Fibroblast of lung (primary cell): ENCODE data around the gene FECH. TPM values are rescaled to one million over a fixed set of nuclear protein-coding genes. Genes with fewer than 3 reads are reported as not detected.

Source experiments
- DNase-seq, 2 donors: peaks; one replicate each; pipeline versions ENCODE4 v3.0.0 to v3.0.0-alpha.2; 2010; ENCODE audit warnings: low read depth in 2 of 2
- H2AFZ ChIP-seq: 2 replicates; pipeline ENCODE4 v1.5.1; 2012; ENCODE audit warnings: low read length, control low read depth, inconsistent platforms
- H3K27ac ChIP-seq: 2 replicates; pipeline ENCODE4 v1.5.1; 2011; ENCODE audit warnings: low read length, control low read depth; ENCODE audit not compliant: insufficient read depth
- H3K27me3 ChIP-seq: 2 replicates; pipeline ENCODE4 v1.5.1; 2011; ENCODE audit warnings: mild to moderate bottlenecking, low read length; ENCODE audit not compliant: control insufficient read depth, insufficient read depth
- H3K36me3 ChIP-seq: 2 replicates; pipeline ENCODE4 v1.5.1; 2011; ENCODE audit warnings: low read length; ENCODE audit not compliant: control insufficient read depth, insufficient read depth
- H3K4me1 ChIP-seq: 2 replicates; pipeline ENCODE4 v1.5.1; 2011; ENCODE audit warnings: low read length; ENCODE audit not compliant: control insufficient read depth, insufficient read depth; ENCODE audit errors: extremely low read depth
- H3K4me2 ChIP-seq: 2 replicates; pipeline ENCODE4 v1.5.1; 2011; ENCODE audit warnings: low read length, control low read depth; ENCODE audit not compliant: insufficient read depth; ENCODE audit errors: extremely low read depth
- H3K4me3 ChIP-seq, 4 experiments: fragments of 200-600 bp in 1 of 4; sonication (generic) in 1 of 4; replicated peaks in 1 of 4; 2 replicates each; pipeline ENCODE4 v1.5.1; 2011 to 2016; ENCODE audit warnings: low read length in 4 of 4, low read depth in 3 of 4, mild to moderate bottlenecking in 3 of 4, control low read depth in 2 of 4, inconsistent platforms in 1 of 4, mixed read lengths in 1 of 4; ENCODE audit not compliant: insufficient read depth in 1 of 4; ENCODE audit errors: control extremely low read depth in 1 of 4
- H3K79me2 ChIP-seq: 2 replicates; pipeline ENCODE4 v1.5.1; 2012; ENCODE audit warnings: mild to moderate bottlenecking, low read length, inconsistent platforms; ENCODE audit not compliant: control insufficient read depth, insufficient read depth
- H3K9ac ChIP-seq: 2 replicates; pipeline ENCODE4 v1.5.1; 2011; ENCODE audit warnings: mild to moderate bottlenecking, low read length, control low read depth; ENCODE audit not compliant: insufficient read depth
- H3K9me3 ChIP-seq: 2 replicates; pipeline ENCODE4 v1.5.1; 2012; ENCODE audit warnings: low read depth, low read length; ENCODE audit not compliant: control insufficient read depth, insufficient read depth
- H4K20me1 ChIP-seq: 2 replicates; pipeline ENCODE4 v1.5.1; 2011; ENCODE audit warnings: low read length; ENCODE audit not compliant: control insufficient read depth, insufficient read depth; ENCODE audit errors: extremely low read depth
- CTCF ChIP-seq, 2 donors: IDR thresholded peaks in 1 of 2; conservative IDR thresholded peaks in 1 of 2; 1 replicate in 1 of 2; 2 replicates in 1 of 2; pipeline ENCODE4 v1.5.1; 2011 to 2012; ENCODE audit warnings: low read length in 2 of 2, control low read depth in 1 of 2, inconsistent platforms in 1 of 2, low read depth in 1 of 2, mild to moderate bottlenecking in 1 of 2
- EZH2 ChIP-seq: IDR thresholded peaks from 2 replicates; pipeline ENCODE4 v1.5.1; 2012; ENCODE audit warnings: low read length, control low read depth, mild to moderate bottlenecking; ENCODE audit errors: missing control alignments
- polyA plus RNA-seq, 2 donors: library from polyadenylated mRNA; depleted of rRNA in 1 of 2; stranded (reverse) in 1 of 2; unstranded in 1 of 2; fragments of >200 nt; gene quantifications; 2 replicates each; pipeline ENCODE4 v1.2.1, GENCODE V29; 2011 to 2012; ENCODE audit warnings: missing spikeins in 1 of 2
- total RNA-seq: library from RNA; depleted of rRNA; stranded (reverse); fragments of >200 nt; gene quantifications from 2 replicates; pipeline ENCODE4 v1.2.1, GENCODE V29; 2014

Gene FECH
- total and polyA plus RNA-seq, 2 donors (not counting 1 experiment from before 2014, with no cell fraction given), result 23.8 to 44.4 TPM

- TF ChIP-seq EZH2 (no peak), CTCF (conservative IDR thresholded peaks at IDR 0.05 in 1 of 2, IDR thresholded peaks at IDR 0.05 in 1 of 2; ENCODE audit: low read depth in 1 of 2, low read length in 2 of 2) (no peak)
- Histone ChIP-seq H3K27ac (no peak overlapping the region), H3K4me1 (no peaks in the 10 kb centered on the region), H3K9me3 (no peaks in the 10 kb centered on the region), H3K9ac (no peak overlapping the region), H3K4me3 (no peak overlapping the region), H2AFZ (no peak overlapping the region), H3K27me3 (no peaks in the 10 kb centered on the region), H3K4me2 (no peak overlapping the region), H3K36me3 (no peaks in the 10 kb centered on the region), H4K20me1 (no peaks in the 10 kb centered on the region), H3K79me2 (no peaks in the 10 kb centered on the region)
- no peak for DNase-seq
Observed at GRCh38 chr18:57519668-57520424, 66.7 kb downstream of the FECH start.

GRCh38 chr18:57518533-57518932 is 68.0 kb downstream of the FECH start:
- H3K4me2 ChIP-seq, result no peak overlapping the region
- no peaks in the 10 kb centered on the region for H3K27me3 ChIP-seq
- H3K4me3 ChIP-seq, result no peak overlapping the region
- H3K36me3 ChIP-seq, result no peaks in the 10 kb centered on the region
- no peak for DNase-seq
- H3K9me3 ChIP-seq, result no peaks in the 10 kb centered on the region
- no peak overlapping the region for H2AFZ ChIP-seq
- no peaks in the 10 kb centered on the region for H4K20me1 ChIP-seq
- TF ChIP-seq EZH2 (no peak), CTCF (conservative IDR thresholded peaks at IDR 0.05 in 1 of 2, IDR thresholded peaks at IDR 0.05 in 1 of 2; ENCODE audit: low read depth in 1 of 2, low read length in 2 of 2) (no peak)
- no peak overlapping the region for H3K27ac ChIP-seq
- H3K79me2 ChIP-seq, result no peaks in the 10 kb centered on the region
- H3K9ac ChIP-seq, result no peak overlapping the region
- no peaks in the 10 kb centered on the region for H3K4me1 ChIP-seq

GRCh38 chr18:57516056-57516455 is 70.4 kb downstream of the FECH start:
- no peak for TF ChIP-seq EZH2
- TF ChIP-seq CTCF (conservative IDR thresholded peaks at IDR 0.05 in 1 of 2, IDR thresholded peaks at IDR 0.05 in 1 of 2; ENCODE audit: low read depth in 1 of 2, low read length in 2 of 2), result no peak

More at GRCh38 chr18:57516056-57516455, 70.4 kb downstream of the FECH start:
- H3K4me1 ChIP-seq, result no peaks in the 10 kb centered on the region
- no peaks in the 10 kb centered on the region for H3K36me3 ChIP-seq
- H2AFZ ChIP-seq, result no peak overlapping the region
- no peaks in the 10 kb centered on the region for H3K27me3 ChIP-seq
- no peaks in the 10 kb centered on the region for H3K79me2 ChIP-seq
- no peaks in the 10 kb centered on the region for H4K20me1 ChIP-seq
- H3K9me3 ChIP-seq, result no peaks in the 10 kb centered on the region
- no peak overlapping the region for H3K4me2 ChIP-seq
- H3K27ac ChIP-seq, result no peak overlapping the region
- no peak overlapping the region for H3K4me3 ChIP-seq
- DNase-seq, result no peak
- H3K9ac ChIP-seq, result no peak overlapping the region
